Activated naive CD8-positive, alpha-beta T cell treated with anti-CD3 and anti-CD28 coated beads, Interleukin-2, amount 10 ng/mL, durations not matched to agents 7 days and 5 days (primary cell): ENCODE measurements around the gene SORCS2. TPM values are rescaled to one million over a fixed set of nuclear protein-coding genes. Genes with fewer than 3 reads are reported as not detected.

Experiments used
- ATAC-seq: fragments of 150-1000 bp; cut with Tn5 transposase; one replicate; pipeline ENCODE4 v1.10.0; 2021; ENCODE audit warnings: low read depth, moderate library complexity
- POLR2A ChIA-PET: fragments of 350-600 bp; sonication (Branson Sonifier 250); formaldehyde crosslinking; loops from one replicate; lab custom pipeline; 2021; ENCODE audit warnings: antibody characterized with exemption; lab: Charles Lee
- DNase-seq: peaks from one replicate; pipeline ENCODE4 v3.0.0; 2021
- H3K27ac Mint-ChIP-seq: one replicate; pipeline ENCODE4 v1.8.0; 2022; ENCODE audit warnings: mild to moderate bottlenecking, mixed read lengths
- H3K27me3 Mint-ChIP-seq: one replicate; pipeline ENCODE4 v1.8.0; 2022; ENCODE audit warnings: mild to moderate bottlenecking, moderate library complexity, mixed read lengths
- H3K36me3 Mint-ChIP-seq: one replicate; pipeline ENCODE4 v1.8.0; 2021; ENCODE audit warnings: mild to moderate bottlenecking, mixed read lengths
- H3K4me1 Mint-ChIP-seq: one replicate; pipeline ENCODE4 v1.8.0; 2021; ENCODE audit warnings: mixed read lengths
- H3K4me3 Mint-ChIP-seq: one replicate; pipeline ENCODE4 v1.8.0; 2022; ENCODE audit warnings: mild to moderate bottlenecking, moderate library complexity, mixed read lengths
- H3K9me3 Mint-ChIP-seq: one replicate; pipeline ENCODE4 v1.8.0; 2021; ENCODE audit warnings: mixed read lengths
- total RNA-seq, 2 experiments: library from RNA; stranded (reverse); gene quantifications; one replicate each; pipeline ENCODE4 v1.2.3, GENCODE V29; 2021

SORCS2 gene
- total RNA-seq, 2 experiments from 2014 or later = not detected

DNA sequence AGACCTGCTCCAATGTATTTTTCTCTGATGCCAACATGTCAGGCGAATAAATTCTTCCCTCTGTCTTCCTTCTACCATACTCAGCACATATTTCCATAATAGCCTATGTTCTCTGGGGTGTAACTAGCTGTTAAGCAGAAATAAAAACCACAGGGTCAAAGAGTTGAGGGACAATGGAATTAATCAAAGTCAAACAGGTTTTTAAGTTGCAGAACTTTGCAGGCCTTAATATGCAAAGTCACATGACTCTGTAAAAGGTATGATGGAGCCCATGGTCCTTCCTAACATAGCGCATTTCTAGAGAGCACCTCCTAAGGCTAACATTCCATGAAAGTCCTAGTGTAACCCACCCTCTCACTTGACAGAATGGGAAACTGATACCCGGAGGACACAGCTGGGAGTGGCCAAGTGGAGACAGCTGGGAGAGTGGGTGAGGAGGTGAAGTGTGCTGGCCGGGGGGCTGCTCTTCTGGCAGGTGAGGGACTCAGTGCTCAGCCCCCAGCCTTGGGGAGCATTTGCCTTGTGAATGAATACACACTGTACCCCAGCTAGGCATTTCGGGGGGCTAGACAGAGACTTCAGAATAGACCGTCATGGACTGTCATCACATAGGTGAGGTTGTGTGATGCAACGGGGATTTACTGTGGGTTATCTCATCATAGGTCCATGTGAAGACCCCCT is 8.4 kb upstream of the SORCS2 start:
- Mint-ChIP-seq H3K27ac (no peak overlapping the region), H3K4me3 (no peak overlapping the region), H3K27me3 (peaks cover 14% of the 10 kb centered on the region), H3K36me3 (peaks cover 4% of the 10 kb centered on the region), H3K4me1 (peaks cover 12% of the 10 kb centered on the region), H3K9me3 (peaks cover 8% of the 10 kb centered on the region)
- DNase-seq = no peak
- no peak for ATAC-seq
- POLR2A ChIA-PET = no interaction called here

DNA sequence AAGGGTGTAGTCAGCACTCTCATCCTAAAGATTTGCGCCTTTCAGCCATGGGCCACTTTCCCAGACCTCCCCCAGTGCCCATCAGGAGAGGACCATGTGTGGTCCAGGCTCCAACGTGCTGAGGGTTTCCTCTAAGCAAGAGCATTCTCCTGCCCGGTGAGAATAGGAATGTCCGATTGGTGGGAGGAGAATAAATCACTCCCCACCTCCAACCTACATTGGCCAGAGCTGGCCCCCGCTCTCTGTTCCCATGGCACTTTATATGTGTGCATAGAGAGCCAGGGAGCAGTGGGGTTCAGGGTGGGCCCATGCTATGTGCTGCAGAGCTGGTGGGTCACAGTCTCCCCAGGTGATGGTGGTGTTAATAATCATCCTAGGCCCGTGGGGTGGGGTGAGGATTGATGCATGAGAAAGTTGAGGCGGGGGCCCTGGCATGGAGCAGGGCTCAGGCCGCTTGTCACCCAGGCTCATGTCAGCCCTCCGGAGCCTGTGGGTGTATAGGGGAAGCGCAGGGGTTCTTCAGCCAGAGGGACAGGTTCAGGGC is 6.8 kb upstream of the SORCS2 start:
- H3K27me3 Mint-ChIP-seq = peaks cover 26% of the 10 kb centered on the region

DNA sequence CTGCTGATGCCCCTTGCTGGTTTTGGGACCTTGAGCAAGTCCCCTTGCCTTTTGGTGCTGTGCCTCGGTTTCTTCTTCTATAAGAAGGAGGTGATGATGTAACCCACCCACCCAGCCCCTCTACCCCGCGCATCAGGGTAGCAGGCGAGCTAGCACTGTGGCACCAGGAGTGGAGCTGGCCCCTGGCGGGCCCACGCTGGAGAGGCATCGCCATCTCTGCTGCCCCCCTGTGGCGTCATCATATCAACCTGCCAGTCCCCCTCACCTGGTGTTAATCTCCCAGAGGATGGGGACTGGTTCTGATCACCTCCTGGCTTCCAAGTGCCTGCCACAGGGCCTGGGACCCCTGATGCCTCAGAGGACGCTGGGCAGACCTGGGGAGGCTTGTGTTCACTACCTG is 6.3 kb upstream of the SORCS2 start:
- H3K4me3 Mint-ChIP-seq = no peak overlapping the region
- no peaks in the 10 kb centered on the region for H3K36me3 Mint-ChIP-seq
- POLR2A ChIA-PET = no interaction called here
- H3K27me3 Mint-ChIP-seq = peaks cover 29% of the 10 kb centered on the region
- H3K27ac Mint-ChIP-seq = no peak overlapping the region
- DNase-seq (peak; percentile 49), ATAC-seq (no peak)
- peaks cover 2% of the 10 kb centered on the region for H3K9me3 Mint-ChIP-seq
- peaks cover 12% of the 10 kb centered on the region for H3K4me1 Mint-ChIP-seq

More for the DNA sequence above, 6.8 kb upstream of the SORCS2 start:
- Mint-ChIP-seq H3K4me1 (peaks cover 12% of the 10 kb centered on the region), H3K27ac (no peak overlapping the region), H3K4me3 (no peak overlapping the region), H3K36me3 (no peaks in the 10 kb centered on the region), H3K9me3 (peaks cover 2% of the 10 kb centered on the region)
- DNase-seq (no peak), ATAC-seq (no peak)
- POLR2A ChIA-PET = no interaction called here

DNA sequence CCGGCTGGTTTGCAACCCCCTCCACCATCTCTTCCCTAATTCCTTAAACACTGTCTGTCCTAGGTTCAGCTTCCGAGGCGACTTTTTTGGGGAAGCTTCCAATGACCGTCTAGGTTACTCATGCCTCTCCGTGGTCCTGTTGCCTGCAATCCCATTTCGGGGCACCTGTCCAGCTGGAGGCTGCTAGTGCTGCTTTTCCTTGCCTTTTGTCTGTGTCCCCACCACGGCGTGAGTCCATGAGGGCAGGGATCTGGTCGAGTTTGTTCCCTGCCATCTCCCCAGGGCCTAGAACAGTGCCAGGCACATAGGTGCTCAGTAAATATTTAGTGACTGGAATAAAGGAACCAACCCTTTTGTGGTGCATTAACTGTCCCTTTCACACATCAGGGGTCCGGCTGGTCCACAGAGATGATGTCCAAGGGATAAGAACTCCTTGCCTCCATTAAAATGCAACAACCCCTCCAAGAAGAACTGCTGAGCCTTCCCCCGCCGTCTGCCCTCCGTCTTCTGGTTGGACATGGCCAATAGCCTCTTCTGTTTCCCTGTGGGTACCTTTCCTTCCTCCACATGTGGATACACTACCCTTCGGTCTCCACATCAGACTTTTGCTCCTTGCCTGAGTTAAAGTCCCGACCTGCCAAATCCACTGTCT is 5.7 kb upstream of the SORCS2 start:
- Mint-ChIP-seq H3K27ac (no peak overlapping the region), H3K9me3 (peaks cover 2% of the 10 kb centered on the region), H3K4me3 (no peak overlapping the region), H3K4me1 (peaks cover 12% of the 10 kb centered on the region), H3K36me3 (no peaks in the 10 kb centered on the region), H3K27me3 (peaks cover 29% of the 10 kb centered on the region)
- no peak for ATAC-seq
- POLR2A ChIA-PET = no interaction called here
- no peak for DNase-seq

DNA sequence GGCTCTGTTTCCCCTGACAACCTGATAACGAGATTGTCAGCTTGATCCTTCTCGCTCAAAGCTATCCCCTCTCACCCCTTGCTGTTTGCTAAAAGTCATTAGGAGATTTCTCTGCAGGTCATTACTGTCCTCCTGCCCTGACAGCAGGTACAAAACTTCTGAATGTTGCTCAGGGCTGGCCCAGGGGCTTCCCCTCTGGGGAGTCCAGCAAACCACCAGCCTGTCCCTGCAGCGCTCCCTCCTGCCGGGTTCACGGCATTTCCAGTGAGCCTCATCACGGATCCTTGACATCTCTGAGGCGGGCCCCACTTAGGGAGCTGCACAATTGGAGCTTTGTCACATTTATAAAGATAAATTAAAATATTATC is 5.2 kb upstream of the SORCS2 start:
- Mint-ChIP-seq H3K27ac (no peak overlapping the region), H3K9me3 (no peaks in the 10 kb centered on the region)

DNA sequence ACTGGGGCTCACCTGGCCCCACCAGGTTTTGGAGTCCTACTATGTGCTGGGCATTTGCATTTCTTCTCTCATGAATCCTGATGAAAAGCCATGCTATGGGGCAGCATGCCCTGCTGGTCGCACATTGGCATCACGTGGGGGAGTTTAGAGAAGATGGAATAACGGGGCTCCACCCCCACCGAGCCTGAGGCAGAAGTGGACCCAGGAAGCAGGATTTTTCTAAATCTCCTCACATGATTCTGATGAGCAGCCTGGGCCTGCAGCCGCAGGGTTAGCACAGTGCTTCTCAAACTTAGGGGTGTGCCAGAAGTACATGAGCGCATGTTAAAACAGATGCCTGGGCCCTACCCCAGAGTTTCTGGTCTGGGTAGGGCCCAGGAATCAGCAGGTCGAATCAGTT is 4.6 kb upstream of the SORCS2 start:
- H3K9me3 Mint-ChIP-seq = no peaks in the 10 kb centered on the region
- H3K36me3 Mint-ChIP-seq = no peaks in the 10 kb centered on the region
- no peak overlapping the region for H3K4me3 Mint-ChIP-seq
- no peak for DNase-seq
- H3K27me3 Mint-ChIP-seq = peaks cover 30% of the 10 kb centered on the region
- no peak overlapping the region for H3K27ac Mint-ChIP-seq
- POLR2A ChIA-PET = no interaction called here
- peaks cover 11% of the 10 kb centered on the region for H3K4me1 Mint-ChIP-seq
- ATAC-seq = no peak

More for the DNA sequence above, 5.2 kb upstream of the SORCS2 start:
- DNase-seq (no peak), ATAC-seq (no peak)
- POLR2A ChIA-PET = no interaction called here
- peaks cover 12% of the 10 kb centered on the region for H3K4me1 Mint-ChIP-seq
- H3K27me3 Mint-ChIP-seq = peaks cover 30% of the 10 kb centered on the region
- H3K36me3 Mint-ChIP-seq = no peaks in the 10 kb centered on the region
- H3K4me3 Mint-ChIP-seq = no peak overlapping the region

DNA sequence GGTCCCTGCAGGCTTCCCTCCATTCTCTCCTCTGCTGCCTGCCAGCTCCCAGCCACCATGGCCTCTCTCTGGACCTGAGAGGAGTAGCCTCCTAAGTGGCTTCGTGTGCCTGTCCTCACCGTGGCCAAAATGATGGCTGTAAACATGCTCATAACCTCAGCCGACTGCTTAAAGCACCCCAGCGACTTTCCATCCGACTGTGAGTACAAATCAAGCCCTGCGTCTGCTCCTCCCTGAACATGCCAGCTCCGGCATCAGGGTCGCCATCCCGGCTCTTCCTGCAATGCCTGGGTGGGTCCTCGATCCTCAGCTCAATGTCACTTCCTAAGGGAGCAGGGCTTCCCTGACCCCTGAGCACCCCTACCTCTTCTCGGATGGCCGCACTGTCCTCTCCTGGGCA is 3.3 kb upstream of the SORCS2 start:
- Mint-ChIP-seq H3K9me3 (no peaks in the 10 kb centered on the region), H3K27me3 (peaks cover 40% of the 10 kb centered on the region), H3K36me3 (no peaks in the 10 kb centered on the region), H3K4me1 (no peaks in the 10 kb centered on the region), H3K27ac (no peak overlapping the region), H3K4me3 (no peak overlapping the region)
- DNase-seq (no peak), ATAC-seq (no peak)
- POLR2A ChIA-PET = no interaction called here

DNA sequence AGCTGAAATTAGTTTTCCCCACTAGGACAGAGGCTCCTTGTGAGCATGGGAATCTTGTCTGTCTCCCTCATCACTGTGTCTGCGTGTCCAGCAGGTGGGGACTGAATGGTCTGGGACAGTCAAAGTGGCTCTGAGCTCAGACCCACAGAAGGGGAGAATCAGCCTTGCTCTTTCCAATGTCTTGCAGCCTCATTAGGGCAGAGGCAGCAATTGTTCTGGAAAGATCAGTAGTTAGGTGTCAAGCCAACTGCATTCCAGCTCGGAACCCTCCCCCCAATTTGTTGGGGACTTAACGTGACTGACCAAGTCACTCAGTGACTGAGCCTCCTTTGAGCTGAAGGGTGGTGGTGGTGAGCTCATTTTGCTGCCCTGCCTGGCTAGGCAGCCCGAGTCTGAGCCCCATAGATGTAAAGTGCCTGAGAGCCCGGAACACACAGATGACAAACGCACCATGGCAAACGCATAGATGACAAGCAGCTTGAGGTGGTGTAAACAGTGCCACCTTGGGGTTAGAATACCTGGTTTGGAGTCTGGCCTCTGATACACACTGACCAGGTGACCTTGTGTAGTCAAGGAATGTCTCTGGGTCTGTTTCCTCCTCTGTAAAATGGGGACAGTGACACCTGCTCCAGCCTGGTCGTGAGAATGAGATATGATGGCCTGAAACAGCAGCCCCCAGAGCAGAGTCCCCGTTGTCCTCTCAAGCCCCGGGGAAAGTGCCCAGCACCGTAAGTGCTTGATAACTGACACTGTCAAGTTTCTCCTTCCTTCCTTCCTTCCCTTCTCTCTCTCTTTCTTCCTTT is 2.7 kb upstream of the SORCS2 start:
- Mint-ChIP-seq H3K36me3 (no peaks in the 10 kb centered on the region), H3K27ac (no peak overlapping the region), H3K4me1 (no peaks in the 10 kb centered on the region), H3K9me3 (no peaks in the 10 kb centered on the region), H3K4me3 (no peak overlapping the region), H3K27me3 (peaks cover 47% of the 10 kb centered on the region)
- DNase-seq = no peak
- ATAC-seq = no peak
- POLR2A ChIA-PET = no interaction called here

DNA sequence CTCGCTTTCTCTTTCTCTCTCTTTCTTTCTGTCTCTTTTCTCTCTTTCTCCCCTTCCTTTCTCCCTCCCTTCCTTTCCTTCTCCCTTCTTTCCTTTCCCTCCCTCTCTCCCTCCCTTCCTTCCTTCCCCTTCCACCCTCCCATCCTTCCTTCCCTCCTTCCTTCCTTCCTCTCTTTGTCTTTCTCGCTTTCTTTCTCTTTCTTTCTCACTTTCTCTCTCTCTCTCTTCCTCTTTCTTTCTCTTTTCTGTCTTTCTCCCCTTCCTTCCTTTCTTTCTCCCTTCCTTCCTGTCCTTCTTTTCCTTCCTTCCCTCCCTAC is 2.1 kb upstream of the SORCS2 start:
- Mint-ChIP-seq H3K27ac (no peak overlapping the region), H3K4me3 (no peak overlapping the region), H3K4me1 (no peaks in the 10 kb centered on the region), H3K9me3 (no peaks in the 10 kb centered on the region), H3K36me3 (no peaks in the 10 kb centered on the region), H3K27me3 (peaks cover 50% of the 10 kb centered on the region)
- POLR2A ChIA-PET = no interaction called here
- DNase-seq (no peak), ATAC-seq (no peak)

DNA sequence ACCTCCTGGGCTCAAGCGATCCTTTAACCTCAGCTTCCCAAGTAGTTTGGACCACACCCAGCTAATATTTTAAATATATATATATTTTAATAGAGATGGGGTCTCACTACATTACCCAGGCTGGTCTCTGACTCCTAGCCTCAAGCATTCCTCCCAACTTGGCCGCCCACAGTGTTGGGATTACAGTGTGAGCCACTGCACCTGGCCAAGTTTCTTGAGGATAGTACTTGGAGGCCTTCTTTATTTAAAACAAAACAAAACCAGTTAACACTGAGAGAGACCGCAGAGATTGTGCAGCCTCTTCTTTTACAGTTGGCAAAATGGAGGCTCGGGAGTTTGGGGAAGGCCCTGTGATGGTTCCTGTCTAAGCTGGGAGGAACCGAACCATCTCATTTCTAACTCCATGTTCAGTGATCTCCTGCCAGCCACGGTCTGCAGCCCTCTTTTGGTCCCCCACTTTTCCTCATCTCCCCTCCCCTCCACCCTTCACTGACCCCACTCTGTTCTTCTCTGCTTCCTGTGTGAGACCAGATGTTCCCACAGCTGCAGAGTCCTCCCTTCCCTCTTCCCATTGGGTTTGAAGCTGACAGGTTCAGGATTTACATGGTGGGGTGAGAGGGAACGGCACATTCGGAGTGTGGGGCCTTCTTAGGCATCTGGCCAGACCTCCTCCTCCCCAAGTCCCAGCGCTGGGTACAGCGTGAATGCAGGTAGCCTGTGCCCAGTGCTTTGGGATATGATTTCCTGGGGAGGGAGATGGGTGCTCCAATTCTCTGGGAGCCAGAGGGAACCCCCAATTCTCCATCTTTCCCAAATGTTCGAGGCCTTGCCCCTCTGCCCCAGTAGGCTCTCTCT is 1.4 kb upstream of the SORCS2 start:
- no peak for DNase-seq
- Mint-ChIP-seq H3K4me3 (no peak overlapping the region), H3K36me3 (no peaks in the 10 kb centered on the region), H3K27me3 (peaks cover 53% of the 10 kb centered on the region), H3K4me1 (no peaks in the 10 kb centered on the region), H3K27ac (no peak overlapping the region), H3K9me3 (no peaks in the 10 kb centered on the region)
- POLR2A ChIA-PET = no interaction called here
- no peak for ATAC-seq

DNA sequence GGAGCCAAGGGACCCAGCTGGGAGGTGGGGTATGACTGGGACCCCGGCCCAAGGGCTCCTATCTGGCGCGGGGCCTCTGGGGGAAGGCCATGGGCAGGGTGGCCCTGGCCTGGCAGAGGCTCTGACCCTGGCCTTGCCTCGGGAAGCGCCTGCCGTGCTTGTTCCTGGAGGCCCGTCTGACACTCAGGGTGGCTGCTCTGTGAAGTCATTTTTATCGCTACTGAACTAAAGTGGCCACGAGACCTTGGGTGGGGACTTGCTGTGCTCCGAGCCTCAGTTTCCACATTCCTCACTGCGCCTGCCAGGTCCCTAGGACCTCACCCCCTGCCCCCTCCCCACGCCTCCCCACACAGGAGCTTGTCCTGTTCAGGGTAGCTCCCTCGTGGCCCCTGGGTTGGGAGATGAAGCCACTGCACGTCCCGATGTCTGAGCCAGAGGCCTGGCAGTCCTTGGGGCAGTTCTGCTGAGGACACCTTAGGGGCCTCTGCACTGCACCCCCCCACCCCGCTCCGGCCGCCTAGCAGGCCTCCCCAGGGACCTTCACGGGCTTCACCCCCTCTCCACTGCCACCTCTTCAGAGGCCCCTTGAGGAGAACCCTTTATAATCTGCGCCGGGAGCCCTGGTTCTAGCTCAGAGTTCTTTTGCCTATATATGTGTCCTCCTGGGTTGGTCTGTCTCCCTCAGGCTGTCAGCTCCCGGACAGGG is 639 bp upstream of the SORCS2 start:
- no peaks in the 10 kb centered on the region for H3K36me3 Mint-ChIP-seq
- POLR2A ChIA-PET = no interaction called here
- H3K27ac Mint-ChIP-seq = no peak overlapping the region
- peak overlapping the region; percentile 45 for H3K4me3 Mint-ChIP-seq
- H3K27me3 Mint-ChIP-seq = peaks cover 55% of the 10 kb centered on the region
- ATAC-seq (no peak), DNase-seq (no peak)
- no peaks in the 10 kb centered on the region for H3K9me3 Mint-ChIP-seq
- H3K4me1 Mint-ChIP-seq = no peaks in the 10 kb centered on the region

DNA sequence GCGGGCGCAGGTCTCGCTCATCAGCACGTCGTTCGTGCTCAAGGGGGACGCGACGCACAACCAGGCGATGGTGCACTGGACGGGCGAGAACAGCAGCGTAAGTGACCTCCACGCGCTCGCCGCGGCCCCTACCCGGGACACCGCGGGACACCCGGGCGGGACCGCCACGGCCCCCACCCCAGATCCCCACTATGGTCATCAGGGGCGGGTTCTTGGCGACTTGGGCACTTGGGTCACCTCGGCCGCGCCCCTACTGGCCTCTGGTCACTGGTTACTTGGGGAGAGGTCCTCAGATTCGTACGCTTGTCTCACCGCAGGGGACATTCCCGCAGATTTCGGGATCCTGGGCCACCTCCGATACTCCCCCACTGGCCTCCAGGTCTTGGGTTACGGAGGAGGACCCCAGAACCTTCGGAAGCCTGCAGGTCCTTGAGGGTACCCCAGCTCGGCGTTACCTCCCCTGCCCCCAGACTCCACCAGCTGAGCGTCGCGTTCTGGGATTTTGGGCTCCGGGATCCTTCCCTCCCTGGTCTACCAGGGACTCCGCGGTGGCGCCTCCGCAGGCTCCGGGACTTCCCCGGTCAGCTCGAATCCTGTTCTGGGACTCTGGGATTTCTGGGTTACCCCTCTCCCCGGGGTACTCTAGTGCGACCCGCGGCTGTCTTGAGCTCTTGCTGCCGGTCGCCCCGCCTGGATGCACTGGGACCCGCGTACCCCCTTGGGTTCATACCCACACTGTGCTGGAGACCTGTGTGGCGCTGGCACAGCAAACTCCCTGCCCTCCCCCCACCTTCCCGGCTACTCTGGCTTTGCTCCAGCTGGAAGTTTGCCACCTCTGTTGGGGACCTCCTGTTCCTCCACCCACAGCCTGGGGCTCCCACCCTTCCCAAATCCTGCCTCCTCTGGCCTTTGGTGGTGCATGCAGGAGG is 956 bp downstream of the SORCS2 start:
- Mint-ChIP-seq H3K27me3 (peaks cover 57% of the 10 kb centered on the region), H3K4me3 (no peak overlapping the region), H3K27ac (no peak overlapping the region), H3K9me3 (no peaks in the 10 kb centered on the region), H3K36me3 (no peaks in the 10 kb centered on the region), H3K4me1 (no peaks in the 10 kb centered on the region)
- DNase-seq (no peak), ATAC-seq (no peak)
- POLR2A ChIA-PET = no interaction called here
